Hypothalamus (tissue), 51 donors: ENCODE data around the gene SDHB.

ENCODE experiments used
- DNase-seq, 51 donors: peaks; one replicate each; lab custom pipeline; 2025; lab: John Stamatoyannopoulos, UW

The SDHB gene

GRCh38 chr1:17053685-17054410 is at the start of gene SDHB:
SDHB (minus strand) TSS chr1:17054032; CDS start chr1:17054019, 13 bp downstream.
- DNase-seq, result peak; percentile 93 to 100 (median 98)

- no peak for DNase-seq
Measured at GRCh38 chr1:17102232-17102631, 48.4 kb upstream of the SDHB start.

- DNase-seq, result no peak
Measured at GRCh38 chr1:17101261-17101660, 47.4 kb upstream of the SDHB start.

GRCh38 chr1:17099616-17100340 is 45.9 kb upstream of the SDHB start:
- no peak for DNase-seq

- peak in 39 of 51 donors; percentile 24 to 88 (median 63) for DNase-seq
Measured at GRCh38 chr1:17098446-17099317, 44.9 kb upstream of the SDHB start.

GRCh38 chr1:17097787-17098186 is 44.0 kb upstream of the SDHB start:
- no peak for DNase-seq

GRCh38 chr1:17097147-17097546 is 43.3 kb upstream of the SDHB start:
- DNase-seq, result no peak

GRCh38 chr1:17096584-17096983 is 42.8 kb upstream of the SDHB start:
- no peak for DNase-seq

GRCh38 chr1:17095141-17095540 is 41.3 kb upstream of the SDHB start:
- DNase-seq, result no peak

GRCh38 chr1:17094664-17095063 is 40.8 kb upstream of the SDHB start:
- DNase-seq, result no peak

GRCh38 chr1:17093822-17094393 is 40.1 kb upstream of the SDHB start:
- DNase-seq, result no peak

GRCh38 chr1:17091252-17091651 is 37.4 kb upstream of the SDHB start:
- no peak for DNase-seq

GRCh38 chr1:17089506-17089905 is 35.7 kb upstream of the SDHB start:
- peak in 50 of 51 donors; percentile 17 to 94 (median 81) for DNase-seq

GRCh38 chr1:17086751-17087150 is 32.9 kb upstream of the SDHB start:
- no peak for DNase-seq

GRCh38 chr1:17084787-17085186 is 31.0 kb upstream of the SDHB start:
- DNase-seq, result no peak

- no peak for DNase-seq
Measured at GRCh38 chr1:17082761-17083160, 28.9 kb upstream of the SDHB start.

- DNase-seq, result no peak
Measured at GRCh38 chr1:17081439-17081838, 27.6 kb upstream of the SDHB start.

GRCh38 chr1:17080880-17081279 is 27.0 kb upstream of the SDHB start:
- DNase-seq, result no peak

GRCh38 chr1:17080085-17080759 is 26.4 kb upstream of the SDHB start:
- DNase-seq, result no peak
